Stimulated activated CD8-positive, alpha-beta memory T cell treated with anti-CD3 and anti-CD28 coated beads, Interleukin-2, amount 100 ng/mL, for 1 hour (primary cell): Measurements from ENCODE around the gene INSYN2A.

Source experiments
- DNase-seq, 2 donors: peaks; one replicate each; pipeline ENCODE4 v3.0.0-alpha.2; 2020; ENCODE audit warnings: low read depth in 2 of 2

Gene INSYN2A

GRCh38 chr10:127195041-127195506 lies 1.3 kb downstream of the INSYN2A start:
- no peak for DNase-seq

GRCh38 chr10:127194599-127194998 lies 1.8 kb downstream of the INSYN2A start:
- DNase-seq = no peak

DNA sequence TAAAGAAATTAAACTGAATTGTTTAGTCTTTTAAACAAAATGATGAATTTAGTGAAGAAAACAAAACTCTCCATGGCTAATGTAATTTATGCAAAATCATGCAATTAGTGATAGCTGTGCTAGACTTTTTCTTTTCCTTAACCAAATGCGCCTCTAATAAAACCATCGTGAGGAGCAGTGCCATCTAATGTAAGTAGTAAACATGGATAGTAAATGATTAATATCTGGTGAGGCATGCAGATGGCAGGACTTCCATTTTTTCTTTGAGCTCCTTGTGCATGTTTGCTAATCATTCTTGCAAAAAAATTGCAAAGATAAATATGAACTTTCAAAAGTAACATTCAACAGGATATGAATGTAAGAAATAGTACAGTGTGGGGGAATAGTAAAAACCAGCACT lies 2.3 kb downstream of the INSYN2A start:
- DNase-seq = no peak

DNA sequence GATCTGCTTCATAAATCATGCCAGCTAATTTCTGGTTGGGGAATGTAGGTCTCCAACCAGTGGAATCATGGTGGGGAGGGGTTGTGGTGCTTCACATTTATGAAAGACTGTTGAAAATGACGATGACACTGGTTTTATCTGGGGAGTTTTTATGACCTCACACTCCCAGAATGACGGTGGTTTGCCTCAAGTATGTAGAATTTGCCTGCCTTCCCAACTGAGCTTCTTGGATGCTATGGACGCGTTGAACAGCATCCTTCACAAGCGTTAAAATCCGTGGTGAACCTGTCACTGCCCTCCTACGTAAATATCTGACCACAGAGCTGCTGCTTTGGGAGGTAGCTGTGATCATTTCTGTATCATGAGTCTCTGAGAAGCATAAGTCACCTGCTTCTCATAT lies 3.3 kb downstream of the INSYN2A start:
- no peak for DNase-seq

DNA sequence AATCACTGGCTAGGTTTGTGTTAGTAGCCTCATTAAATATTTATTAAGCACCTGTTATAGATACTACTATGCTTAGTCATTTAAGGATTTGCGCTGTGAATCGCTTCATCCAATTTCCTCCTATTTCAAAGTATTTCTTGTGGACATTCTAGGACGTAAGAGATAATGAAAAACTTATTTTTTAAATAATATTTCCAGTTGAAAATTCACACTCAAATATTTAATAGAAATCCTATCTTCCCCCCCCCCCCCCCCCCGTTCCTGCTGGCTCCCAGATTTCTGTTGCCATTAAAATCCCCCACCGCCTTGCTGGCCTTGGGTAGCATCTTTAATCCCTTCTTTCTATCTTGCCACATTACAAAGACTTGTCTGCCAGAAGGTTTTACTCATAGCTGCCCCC lies 6.0 kb downstream of the INSYN2A start:
- DNase-seq = no peak

GRCh38 chr10:127189226-127189625 lies 7.2 kb downstream of the INSYN2A start:
- DNase-seq = no peak

GRCh38 chr10:127186813-127187212 lies 9.6 kb downstream of the INSYN2A start:
- DNase-seq = no peak

GRCh38 chr10:127184582-127184981 lies 11.8 kb downstream of the INSYN2A start:
- no peak for DNase-seq

DNA sequence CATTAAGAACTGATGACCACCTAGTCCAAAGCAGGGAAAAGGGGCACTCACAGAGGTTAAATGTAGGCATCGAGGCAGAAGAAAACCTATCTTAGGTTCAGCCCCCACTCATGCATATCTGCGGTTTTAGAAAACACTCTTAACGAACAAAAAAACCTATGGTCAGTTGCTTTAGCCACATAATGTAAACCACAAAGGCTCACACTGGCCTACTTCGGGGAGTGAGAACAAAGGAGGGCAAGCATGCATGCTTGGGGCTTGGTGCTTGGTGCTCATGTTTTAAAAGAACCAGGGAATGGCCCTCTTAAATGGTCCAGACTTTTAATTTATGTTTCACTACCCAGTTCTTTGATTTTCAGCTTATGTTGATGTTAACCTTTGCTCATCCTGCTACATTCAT lies 14.2 kb downstream of the INSYN2A start:
- no peak for DNase-seq

GRCh38 chr10:127179612-127180250 lies 16.7 kb downstream of the INSYN2A start:
- no peak for DNase-seq

- DNase-seq = no peak
Measured at GRCh38 chr10:127176649-127177048, 19.7 kb downstream of the INSYN2A start.

DNA sequence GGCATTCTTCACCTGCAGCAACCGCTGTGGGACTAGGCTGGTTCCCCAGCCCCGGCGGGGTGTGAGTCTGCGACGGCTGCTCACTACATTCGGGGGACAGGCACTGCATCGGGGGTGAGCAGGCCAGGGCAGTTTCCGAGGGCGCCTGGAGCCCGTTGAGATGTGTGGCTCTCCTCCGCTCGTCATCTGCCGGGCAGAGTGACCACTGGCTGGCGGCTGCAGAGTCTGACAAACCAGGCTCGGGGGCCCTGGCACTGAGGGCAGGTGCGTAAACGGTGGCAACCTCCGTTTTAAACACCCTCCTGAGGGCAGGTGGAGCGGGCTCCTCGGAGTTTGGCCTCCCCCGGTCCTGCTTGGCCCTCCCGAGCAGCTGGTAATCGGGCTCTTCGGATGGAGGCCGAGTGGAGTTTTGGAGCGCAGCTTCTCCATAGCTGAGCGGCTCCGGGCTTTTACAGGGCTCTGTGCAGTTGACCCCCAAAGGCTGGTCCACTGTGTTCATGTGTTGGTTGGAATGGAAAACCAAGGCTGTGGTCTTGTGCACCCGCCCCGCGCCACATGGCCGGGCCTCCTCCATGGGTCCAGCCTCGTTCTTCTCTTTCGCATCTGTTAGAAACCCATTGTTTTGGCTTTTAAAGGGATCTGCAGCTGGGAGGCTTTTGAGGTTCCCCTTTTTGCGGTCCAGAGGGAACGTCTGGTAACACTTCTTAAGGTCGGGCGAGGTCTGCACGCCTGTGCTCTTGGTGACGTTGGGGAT lies 20.9 kb downstream of the INSYN2A start:
- DNase-seq = no peak

DNA sequence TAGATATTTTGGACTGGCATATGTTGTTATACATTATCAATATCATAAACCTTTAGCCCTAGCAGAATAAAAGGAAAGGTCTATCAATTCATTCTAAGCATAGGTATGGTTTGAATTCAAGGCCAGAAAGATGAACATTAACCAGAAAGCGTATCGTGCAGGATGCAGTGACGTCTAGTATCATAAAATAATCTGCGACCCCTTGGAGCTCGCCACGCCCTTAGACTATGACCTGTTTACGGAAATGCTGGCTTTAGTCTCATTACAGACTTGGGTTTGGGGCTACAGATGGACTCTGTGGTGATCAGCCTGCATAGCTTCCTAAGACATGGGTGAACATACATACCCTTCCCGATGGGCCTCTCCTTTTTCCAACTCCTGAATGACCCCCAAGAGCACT lies 21.5 kb downstream of the INSYN2A start:
- DNase-seq = no peak

DNA sequence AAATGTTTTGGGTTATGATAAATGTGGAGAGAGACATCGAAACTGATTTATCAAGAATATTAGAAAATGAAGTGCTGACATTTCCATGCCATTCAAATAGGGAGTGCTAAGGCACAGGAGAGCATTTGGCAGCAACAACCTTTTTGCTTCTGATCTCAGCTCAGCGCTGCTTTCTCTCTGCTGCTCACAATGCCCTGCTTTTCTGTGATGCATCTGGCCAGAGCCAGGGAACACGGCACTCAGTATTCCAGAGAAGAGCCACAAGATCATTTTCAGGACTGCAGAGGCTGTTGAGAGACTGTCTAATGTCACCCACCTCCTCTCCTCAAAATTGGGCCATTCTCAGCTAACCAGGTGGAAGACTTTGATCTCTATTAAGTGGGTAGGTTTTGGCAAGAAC lies 28.1 kb downstream of the INSYN2A start:
- no peak for DNase-seq

- DNase-seq = no peak
Measured at GRCh38 chr10:127162841-127163240, 33.5 kb downstream of the INSYN2A start.

DNA sequence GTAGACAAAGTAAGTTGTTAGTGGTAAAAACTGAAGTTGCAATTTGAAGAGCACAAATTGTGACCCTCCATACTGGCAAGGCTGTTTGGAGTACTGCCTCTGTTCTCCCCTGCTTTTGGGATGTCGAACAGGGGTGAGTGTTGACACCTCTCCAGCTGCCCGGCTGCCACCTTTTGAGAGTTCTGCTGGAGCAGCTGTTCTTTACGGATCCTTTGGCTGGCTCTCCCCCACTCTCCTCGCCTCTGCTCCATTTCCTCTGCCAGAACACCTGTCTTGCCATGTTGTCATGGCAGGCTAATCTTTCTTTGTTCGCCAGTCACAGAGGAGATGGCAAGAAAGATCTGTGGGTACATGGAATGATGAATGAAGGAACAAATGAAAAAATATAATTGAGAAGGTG lies 34.9 kb downstream of the INSYN2A start:
- no peak for DNase-seq

DNA sequence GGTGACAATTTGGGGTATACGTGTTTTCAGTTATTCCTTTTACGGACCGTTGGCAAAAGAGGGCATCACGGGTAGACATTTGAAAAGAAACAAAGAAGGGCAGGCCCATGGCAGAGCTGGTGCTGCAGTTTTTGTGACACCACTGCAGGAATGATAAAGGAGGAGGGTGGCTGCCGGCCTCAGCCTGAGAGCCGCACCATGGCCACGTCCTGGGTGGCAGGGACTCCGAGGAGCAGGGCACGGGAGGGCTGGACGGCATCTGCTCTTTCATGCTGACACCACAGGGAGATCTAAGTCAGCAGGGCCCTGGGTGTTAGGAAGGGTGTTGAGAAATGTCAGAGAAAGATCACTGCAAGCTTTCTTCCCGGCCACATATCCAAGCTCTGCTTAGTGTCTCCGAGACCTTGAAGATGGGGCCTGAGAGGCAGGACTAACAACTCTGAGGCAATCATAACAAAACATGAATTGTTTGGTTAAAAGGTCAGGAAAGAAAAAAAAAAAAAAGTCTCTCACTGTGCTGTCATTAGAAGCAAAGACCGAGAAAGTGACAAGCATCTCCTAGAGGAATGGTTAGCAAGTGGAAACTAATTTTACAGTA lies 36.6 kb downstream of the INSYN2A start:
- DNase-seq = no peak

GRCh38 chr10:127158662-127159061 lies 37.7 kb downstream of the INSYN2A start:
- DNase-seq = no peak

- no peak for DNase-seq
Measured at GRCh38 chr10:127157506-127158200, 38.7 kb downstream of the INSYN2A start.

DNA sequence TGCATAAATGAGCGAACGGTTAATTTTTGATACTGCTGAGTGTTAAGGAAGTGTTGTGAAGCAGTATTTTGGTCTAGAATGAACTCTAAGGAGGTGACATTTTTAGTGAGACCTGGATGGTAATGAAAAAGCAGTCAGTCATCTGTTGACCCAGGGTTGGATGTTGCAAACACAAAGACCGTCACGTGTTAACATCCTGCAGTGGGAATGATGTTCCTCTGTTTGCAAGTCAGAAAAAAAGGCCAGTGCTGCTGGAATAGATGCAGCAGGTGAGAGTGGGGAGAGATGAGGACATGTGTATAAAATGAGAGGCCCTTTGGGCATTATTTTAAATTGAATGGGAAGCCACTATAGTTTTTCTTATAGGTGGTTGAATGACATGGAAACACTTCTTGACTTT lies 39.3 kb downstream of the INSYN2A start:
- DNase-seq = no peak

GRCh38 chr10:127154831-127155620 lies 41.4 kb downstream of the INSYN2A start:
- no peak for DNase-seq

DNA sequence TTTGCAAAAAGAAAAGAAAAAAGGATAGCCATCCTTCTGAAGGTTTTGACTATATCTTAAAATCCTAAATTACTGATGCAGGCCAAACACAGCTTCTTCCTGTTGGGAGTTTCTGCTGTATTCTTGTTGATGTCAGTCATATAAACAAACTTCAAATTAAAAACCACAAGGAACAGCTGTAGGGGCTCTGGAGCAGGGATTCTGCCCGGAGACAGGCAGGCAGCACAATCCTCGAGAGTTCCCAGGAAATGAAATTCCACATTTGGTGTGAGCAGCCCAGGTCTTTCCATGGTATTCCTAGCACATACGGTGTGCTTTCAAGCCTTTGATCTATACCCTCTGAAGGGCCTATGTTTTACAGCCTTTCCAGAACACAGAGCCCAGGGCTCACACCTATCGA lies 43.2 kb downstream of the INSYN2A start:
- DNase-seq = no peak
